GM21825 (cell line): ENCODE data around the gene FEV.
"Not testable (repeated sequence)": the region's sequence is repeated elsewhere in the genome, so short reads cannot be mapped to it uniquely, and the experiment has no call there.

Source experiments
- ATAC-seq: cut with Tn5 transposase; IDR thresholded peaks from one replicate; pipeline ENCODE4 v1.9.1; 2021; ENCODE audit warnings: mild to moderate bottlenecking, moderate library complexity; ENCODE audit not compliant: unreplicated experiment

Gene FEV

GRCh38 chr2:218946621-218947020, 38.4 kb downstream of the FEV start:
- ATAC-seq: no peak

DNA sequence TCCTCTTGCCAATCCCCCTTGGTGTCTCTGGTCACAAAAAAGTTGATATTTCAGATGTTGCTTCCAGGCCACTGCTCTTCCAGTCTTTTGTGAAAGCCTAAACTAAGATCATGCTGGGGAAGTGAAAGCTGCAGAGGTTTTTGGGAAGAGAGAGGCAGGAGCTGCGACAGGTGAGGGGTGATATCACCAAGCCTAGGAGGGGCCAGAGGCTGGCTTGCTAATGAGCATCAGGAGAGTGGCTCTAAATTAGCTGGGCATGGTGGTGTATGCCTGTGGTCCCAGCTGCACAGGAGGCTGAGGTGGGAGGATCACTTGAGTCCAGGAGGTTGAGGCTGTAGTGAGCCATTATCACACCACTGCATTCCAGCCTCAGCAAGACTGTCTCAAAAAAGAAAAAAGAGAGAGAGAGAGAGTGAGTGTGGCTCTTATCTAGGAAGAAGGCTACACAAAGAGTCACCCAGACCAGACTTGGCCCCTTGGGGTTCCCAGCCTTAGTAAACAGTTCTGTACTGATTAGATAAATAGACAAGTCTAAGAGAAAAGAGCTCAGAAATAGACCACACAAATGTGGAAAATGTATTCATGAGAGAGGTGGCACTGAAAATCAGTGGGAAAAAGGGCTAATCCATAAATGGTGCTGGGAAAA, 40.1 kb downstream of the FEV start:
- ATAC-seq: no peak

DNA sequence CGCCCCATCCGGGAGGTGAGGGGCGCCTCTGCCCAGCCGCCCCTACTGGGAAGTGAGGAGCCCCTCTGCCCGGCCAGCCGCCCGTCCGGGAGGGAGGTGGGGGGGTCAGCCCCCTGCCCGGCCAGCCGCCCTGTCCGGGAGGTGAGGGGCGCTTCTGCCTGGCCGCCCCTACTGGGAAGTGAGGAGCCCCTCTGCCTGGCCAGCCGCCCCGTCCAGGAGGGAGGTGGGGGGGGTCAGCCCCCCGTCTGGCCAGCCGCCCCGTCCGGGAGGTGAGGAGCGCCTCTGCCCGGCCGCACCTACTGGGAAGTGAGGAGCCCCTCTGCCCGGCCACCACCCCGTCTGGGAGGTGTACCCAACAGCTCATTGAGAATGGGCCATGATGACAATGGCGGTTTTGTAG, 53.2 kb downstream of the FEV start:
- ATAC-seq: not testable (repeated sequence)
